HG02763 (cell line): Measurements from ENCODE around the gene VIPR2.

Source experiments
- ATAC-seq: cut with Tn5 transposase; IDR thresholded peaks from one replicate; pipeline ENCODE4 v1.9.1; 2021; ENCODE audit warnings: mild to moderate bottlenecking, moderate library complexity; ENCODE audit not compliant: unreplicated experiment

VIPR2 gene

GRCh38 chr7:159048656-159049055 lies 96.0 kb downstream of the VIPR2 start:
- no peak for ATAC-seq

GRCh38 chr7:159047536-159047935 lies 97.1 kb downstream of the VIPR2 start:
- no peak for ATAC-seq

GRCh38 chr7:159046300-159046699 lies 98.4 kb downstream of the VIPR2 start:
- no peak for ATAC-seq

GRCh38 chr7:159045839-159046238 lies 98.8 kb downstream of the VIPR2 start:
- ATAC-seq: no peak

GRCh38 chr7:159042581-159043101 lies 102.0 kb downstream of the VIPR2 start:
- ATAC-seq: no peak

- no peak for ATAC-seq
These were observed 102.6 kb downstream of the VIPR2 start for GRCh38 chr7:159042103-159042502.

- ATAC-seq: no peak
These were observed 103.6 kb downstream of the VIPR2 start for GRCh38 chr7:159040912-159041711.

- no peak for ATAC-seq
These were observed 104.5 kb downstream of the VIPR2 start for GRCh38 chr7:159040146-159040545.

- no peak for ATAC-seq
These were observed 105.0 kb downstream of the VIPR2 start for GRCh38 chr7:159039716-159040115.

GRCh38 chr7:159038066-159038465 lies 106.6 kb downstream of the VIPR2 start:
- ATAC-seq: no peak

GRCh38 chr7:159036916-159037605 lies 107.6 kb downstream of the VIPR2 start:
- ATAC-seq: no peak

GRCh38 chr7:159035571-159036073 lies 109.0 kb downstream of the VIPR2 start:
- no peak for ATAC-seq

- ATAC-seq: no peak
These were observed 109.7 kb downstream of the VIPR2 start for GRCh38 chr7:159034988-159035387.

GRCh38 chr7:159034394-159034793 lies 110.3 kb downstream of the VIPR2 start:
- ATAC-seq: no peak

- no peak for ATAC-seq
These were observed 110.7 kb downstream of the VIPR2 start for GRCh38 chr7:159033956-159034355.

GRCh38 chr7:159033473-159033825 lies 111.2 kb downstream of the VIPR2 start:
- no peak for ATAC-seq

- ATAC-seq: no peak
These were observed 111.8 kb downstream of the VIPR2 start for GRCh38 chr7:159032753-159033472.

- no peak for ATAC-seq
These were observed 112.3 kb downstream of the VIPR2 start for GRCh38 chr7:159032322-159032721.

- no peak for ATAC-seq
These were observed 112.9 kb downstream of the VIPR2 start for GRCh38 chr7:159031750-159032149.

GRCh38 chr7:159031135-159031701 lies 113.4 kb downstream of the VIPR2 start:
- no peak for ATAC-seq
